Mesenchymal stem cell (in vitro differentiated cells and primary cell): Measurements from ENCODE around the gene MOV10L1.

Experiments used
- DNase-seq: peaks from one replicate; pipeline ENCODE4 v3.0.0-alpha.2; 2013
- H2AFZ ChIP-seq: one replicate; pipeline ENCODE4 v1.6.1; 2013; ENCODE audit warnings: low read depth, mild to moderate bottlenecking, control low read depth, inconsistent platforms, low read length, moderate library complexity
- H2AK5ac ChIP-seq: 2 replicates; pipeline ENCODE4 v1.6.1; 2013; ENCODE audit warnings: low read length, moderate library complexity, mild to moderate bottlenecking, inconsistent platforms; ENCODE audit not compliant: severe bottlenecking
- H2BK120ac ChIP-seq: one replicate; pipeline ENCODE4 v1.6.1; 2013; ENCODE audit warnings: low read depth, mild to moderate bottlenecking, inconsistent platforms, low read length, moderate library complexity
- H2BK12ac ChIP-seq, 2 experiments: one replicate each; pipeline ENCODE4 v1.6.1; 2013; ENCODE audit warnings: inconsistent platforms in 2 of 2, low read length in 2 of 2, mild to moderate bottlenecking in 2 of 2, moderate library complexity in 2 of 2, control low read depth in 1 of 2
- H2BK15ac ChIP-seq: one replicate; pipeline ENCODE4 v1.6.1; 2013; ENCODE audit warnings: mild to moderate bottlenecking, low read depth, inconsistent platforms; ENCODE audit not compliant: poor library complexity, severe bottlenecking
- H2BK5ac ChIP-seq: 2 replicates; pipeline ENCODE4 v1.6.1; 2013; ENCODE audit warnings: low read depth, mild to moderate bottlenecking, low read length, control low read depth, inconsistent platforms; ENCODE audit not compliant: poor library complexity, severe bottlenecking
- H3K14ac ChIP-seq, 2 experiments: one replicate each; pipeline ENCODE4 v1.6.1; 2013; ENCODE audit warnings: inconsistent platforms in 2 of 2, low read length in 2 of 2, control low read depth in 1 of 2, mild to moderate bottlenecking in 1 of 2, moderate library complexity in 1 of 2
- H3K18ac ChIP-seq, 2 experiments: one replicate each; pipeline ENCODE4 v1.6.1; 2013; ENCODE audit warnings: inconsistent platforms in 2 of 2, low read length in 2 of 2, control low read depth in 1 of 2, low read depth in 1 of 2, mild to moderate bottlenecking in 1 of 2
- H3K23ac ChIP-seq, 2 experiments: one replicate each; pipeline ENCODE4 v1.6.1; 2013; ENCODE audit warnings: inconsistent platforms in 2 of 2, low read length in 2 of 2, mild to moderate bottlenecking in 2 of 2, moderate library complexity in 2 of 2, control low read depth in 1 of 2
- H3K27ac ChIP-seq: 2 replicates; pipeline ENCODE4 v1.5.1; 2013; ENCODE audit warnings: mild to moderate bottlenecking, moderate library complexity, low read length, control low read depth, inconsistent platforms; ENCODE audit not compliant: poor library complexity, severe bottlenecking
- H3K27me3 ChIP-seq, 2 experiments: 2 replicates each; pipeline versions ENCODE4 v1.6.1 to v1.7.0; 2013; ENCODE audit warnings: low read length in 2 of 2, mild to moderate bottlenecking in 2 of 2, moderate library complexity in 2 of 2, control low read depth in 1 of 2, inconsistent platforms in 1 of 2; ENCODE audit not compliant: control insufficient read depth in 1 of 2, insufficient read depth in 1 of 2
- H3K36me3 ChIP-seq, 2 experiments: 2 replicates each; pipeline versions ENCODE4 v1.6.1 to v1.7.0; 2013; ENCODE audit warnings: low read length in 2 of 2, control low read depth in 1 of 2, inconsistent platforms in 1 of 2, low read depth in 1 of 2, mild to moderate bottlenecking in 1 of 2; ENCODE audit not compliant: insufficient read depth in 2 of 2, control insufficient read depth in 1 of 2
- H3K4ac ChIP-seq, 2 experiments: one replicate each; pipeline ENCODE4 v1.6.1; 2013; ENCODE audit warnings: inconsistent platforms in 2 of 2, low read length in 2 of 2, mild to moderate bottlenecking in 2 of 2, moderate library complexity in 2 of 2, control low read depth in 1 of 2, low read depth in 1 of 2
- H3K4me1 ChIP-seq: 2 replicates; pipeline ENCODE4 v1.6.1; 2013; ENCODE audit warnings: low read depth, low read length, control low read depth; ENCODE audit not compliant: control insufficient read depth, insufficient read depth
- H3K4me2 ChIP-seq: 2 replicates; pipeline ENCODE4 v1.6.1; 2013; ENCODE audit warnings: low read length, mild to moderate bottlenecking, inconsistent platforms; ENCODE audit not compliant: poor library complexity, severe bottlenecking
- H3K4me3 ChIP-seq, 2 experiments: 2 replicates each; pipeline versions ENCODE4 v1.5.1 to v1.7.0; 2013; ENCODE audit warnings: low read length in 2 of 2, mild to moderate bottlenecking in 2 of 2, control low read depth in 1 of 2, low read depth in 1 of 2; ENCODE audit not compliant: insufficient read depth in 1 of 2
- H3K79me1 ChIP-seq: replicated peaks from 2 replicates; pipeline ENCODE4 v1.6.1; 2013; ENCODE audit warnings: mild to moderate bottlenecking, control low read depth, low read length, inconsistent platforms; ENCODE audit not compliant: poor library complexity, severe bottlenecking
- H3K9ac ChIP-seq: 2 replicates; pipeline ENCODE4 v1.7.0; 2013; ENCODE audit warnings: mild to moderate bottlenecking, low read length, moderate library complexity
- H3K9me3 ChIP-seq: 2 replicates; pipeline ENCODE4 v1.7.0; 2013; ENCODE audit warnings: mild to moderate bottlenecking, low read length; ENCODE audit not compliant: control insufficient read depth
- H4K8ac ChIP-seq: one replicate; pipeline ENCODE4 v1.6.1; 2013; ENCODE audit warnings: inconsistent platforms, mild to moderate bottlenecking, low read length, moderate library complexity
- H4K91ac ChIP-seq: one replicate; pipeline ENCODE4 v1.6.1; 2013; ENCODE audit warnings: mild to moderate bottlenecking, low read length, inconsistent platforms
- WGBS: methylation state at CpG from one replicate; pipeline ENCODE4 v1.1.7; 2013; ENCODE audit warnings: mixed read lengths; 5-methylcytosine and 5-hydroxymethylcytosine counted together

MOV10L1 gene

DNA sequence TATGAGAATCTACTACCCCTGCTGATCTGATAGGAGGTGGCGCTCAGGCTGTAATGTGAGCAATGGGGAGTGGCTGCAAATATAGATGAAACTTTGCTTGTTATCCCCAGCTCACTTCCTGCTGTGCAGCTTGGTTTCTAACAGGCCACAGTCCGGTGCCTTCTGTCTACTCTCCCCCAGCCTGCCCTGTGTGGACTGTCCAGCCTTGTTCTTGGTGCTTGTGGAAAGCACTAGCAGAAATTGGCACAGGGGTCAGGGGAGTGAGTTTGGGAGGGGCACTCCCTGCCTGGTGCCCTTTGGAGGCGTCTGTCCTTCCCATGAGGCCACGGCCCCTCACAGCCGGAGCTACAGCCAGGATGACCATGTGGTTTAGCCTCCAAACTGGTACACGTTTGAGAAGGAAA, 14.3 kb downstream of the MOV10L1 start:
- Histone ChIP-seq H3K4me1 (no peaks in the 10 kb centered on the region), H3K4ac (no peak overlapping the region), H2AK5ac (no peak overlapping the region), H2BK120ac (no peak overlapping the region), H3K4me3 (no peak overlapping the region), H2BK12ac (peak overlapping the region in 1 of 2 experiments; percentile 61), H3K23ac (no peak overlapping the region), H3K9ac (no peak overlapping the region), H3K14ac (no peak overlapping the region), H2BK5ac (no peak overlapping the region), H3K4me2 (no peak overlapping the region), H3K36me3 (no peaks in the 10 kb centered on the region), H3K18ac (no peak overlapping the region), H3K27me3 (peaks cover 11 to 25% of the 10 kb centered on the region in 2 experiments), H3K79me1 (no peaks in the 10 kb centered on the region), H4K91ac (no peak overlapping the region), H4K8ac (no peak overlapping the region), H2AFZ (no peak overlapping the region), H3K9me3 (no peaks in the 10 kb centered on the region), H2BK15ac (no peak overlapping the region), H3K27ac (no peak overlapping the region)
- no peak for DNase-seq
- WGBS, result 83% methylated on average over 6 of the region's 6 CpGs

DNA sequence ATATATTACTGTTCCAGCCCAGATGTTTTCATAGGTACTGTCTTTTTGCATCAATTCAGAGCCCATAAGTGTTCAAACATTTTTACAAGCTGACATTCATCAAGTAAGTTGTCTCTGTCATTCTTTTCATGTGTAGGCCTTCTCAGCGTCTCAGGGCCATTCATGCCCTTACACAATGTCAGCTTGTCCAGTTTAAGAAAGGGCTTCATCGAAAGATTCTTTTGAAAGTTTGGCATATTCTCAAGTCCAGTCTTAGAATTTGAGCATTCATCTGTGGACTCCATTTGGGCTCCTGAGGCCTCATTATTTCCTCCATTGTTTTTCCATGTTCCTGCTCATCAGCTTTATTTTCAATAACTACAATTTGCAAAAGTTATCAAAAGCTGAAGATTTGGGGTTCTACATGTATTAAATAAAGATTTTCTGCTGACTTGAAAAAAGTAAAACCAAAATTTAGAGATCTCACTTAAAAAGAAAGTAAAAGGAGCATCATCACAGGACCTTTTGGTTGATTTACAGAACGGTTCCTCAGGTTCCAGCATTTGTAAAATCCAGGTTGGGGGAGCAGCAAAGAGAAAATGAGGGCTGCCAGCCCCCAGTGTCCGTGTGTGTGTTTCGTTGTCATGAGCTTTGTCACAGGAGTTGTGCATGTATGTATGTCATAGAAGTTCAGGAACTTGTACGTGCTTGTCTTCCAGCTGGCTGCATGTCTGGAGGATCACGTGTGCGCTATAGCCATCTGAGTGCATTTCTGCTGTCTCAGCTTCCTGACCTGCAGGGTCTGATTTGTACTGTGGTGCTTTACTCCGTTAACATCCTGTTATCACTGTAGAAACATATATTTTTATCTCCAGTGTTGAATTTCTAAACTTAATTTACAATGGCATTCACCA, 15.6 kb downstream of the MOV10L1 start:
- WGBS, result 81% methylated on average over 8 of the region's 9 CpGs
- H2BK120ac ChIP-seq, result no peak overlapping the region
- no peaks in the 10 kb centered on the region for H3K4me1 ChIP-seq
- peaks cover 11 to 22% of the 10 kb centered on the region in 2 experiments for H3K27me3 ChIP-seq
- H3K14ac ChIP-seq, result no peak overlapping the region
- no peak overlapping the region for H2BK5ac ChIP-seq
- no peaks in the 10 kb centered on the region for H3K9me3 ChIP-seq
- no peaks in the 10 kb centered on the region for H3K36me3 ChIP-seq
- H3K4me2 ChIP-seq, result no peak overlapping the region
- no peak overlapping the region for H4K91ac ChIP-seq
- peak overlapping the region in 1 of 2 experiments; percentile 7 for H3K4me3 ChIP-seq
- no peak overlapping the region for H2AFZ ChIP-seq
- no peaks in the 10 kb centered on the region for H3K79me1 ChIP-seq
- H3K27ac ChIP-seq, result no peak overlapping the region
- no peak overlapping the region for H3K4ac ChIP-seq
- no peak overlapping the region for H3K18ac ChIP-seq
- no peak overlapping the region for H3K9ac ChIP-seq
- peak overlapping the region; percentile 80 for H4K8ac ChIP-seq
- H2BK12ac ChIP-seq, result no peak overlapping the region
- peak; percentile 59 for DNase-seq
- no peak overlapping the region for H2BK15ac ChIP-seq
- no peak overlapping the region for H3K23ac ChIP-seq
- no peak overlapping the region for H2AK5ac ChIP-seq

DNA sequence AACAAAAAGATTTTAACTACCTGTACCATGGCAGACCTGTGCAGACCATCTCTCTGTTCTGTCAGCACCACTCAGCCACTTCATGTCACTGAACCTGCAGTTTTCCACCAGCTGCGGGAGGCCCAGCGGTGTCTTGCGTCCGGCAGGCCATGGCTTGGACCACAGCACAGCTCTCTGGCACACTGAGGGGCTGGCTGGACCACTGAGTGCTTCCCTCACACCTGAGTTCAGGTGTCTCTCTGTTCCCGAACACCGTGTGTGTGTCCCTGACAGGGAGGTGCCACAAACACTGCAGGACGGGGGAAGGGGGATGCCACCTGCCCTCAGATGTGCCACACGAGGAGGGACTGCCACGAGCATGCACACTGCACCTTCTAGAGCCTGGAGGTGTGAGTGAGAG, 17.7 kb downstream of the MOV10L1 start:
- no peak overlapping the region for H2AFZ ChIP-seq
- H3K79me1 ChIP-seq, result no peaks in the 10 kb centered on the region
- no peak overlapping the region for H2AK5ac ChIP-seq
- no peak overlapping the region for H4K8ac ChIP-seq
- no peaks in the 10 kb centered on the region for H3K9me3 ChIP-seq
- no peak overlapping the region for H2BK120ac ChIP-seq
- H3K36me3 ChIP-seq, result no peaks in the 10 kb centered on the region
- no peak overlapping the region for H3K27ac ChIP-seq
- H3K4ac ChIP-seq, result no peak overlapping the region
- no peak overlapping the region for H3K4me3 ChIP-seq
- H3K27me3 ChIP-seq, result peaks cover 8 to 21% of the 10 kb centered on the region in 2 experiments
- peaks cover 8% of the 10 kb centered on the region for H3K4me1 ChIP-seq
- no peak for DNase-seq
- peak overlapping the region; percentile 2 for H4K91ac ChIP-seq
- H2BK15ac ChIP-seq, result no peak overlapping the region
- no peak overlapping the region for H2BK12ac ChIP-seq
- 92% methylated on average over 9 of the region's 9 CpGs for WGBS
- H3K9ac ChIP-seq, result no peak overlapping the region
- H2BK5ac ChIP-seq, result no peak overlapping the region
- no peak overlapping the region for H3K4me2 ChIP-seq
- H3K18ac ChIP-seq, result no peak overlapping the region
- H3K14ac ChIP-seq, result no peak overlapping the region
- no peak overlapping the region for H3K23ac ChIP-seq

DNA sequence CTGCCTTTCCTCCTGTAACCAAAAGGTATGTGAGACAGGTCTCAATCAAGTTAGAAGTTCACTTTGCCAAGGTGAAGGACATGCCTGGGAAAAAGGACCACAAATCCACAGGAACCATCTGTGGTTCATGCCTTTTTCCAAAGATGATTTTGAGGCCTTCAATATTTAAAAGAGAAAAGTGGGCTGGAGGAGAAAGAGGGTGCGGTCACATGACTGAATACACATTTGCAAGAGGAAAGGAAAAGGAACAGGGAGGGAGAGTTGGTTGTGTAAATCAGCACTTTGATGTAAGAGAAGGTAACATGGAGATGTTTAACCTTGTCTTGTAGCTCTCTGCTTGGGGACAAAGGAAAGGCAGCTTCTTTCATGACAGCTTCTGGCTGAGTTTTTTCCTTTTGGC, 21.2 kb downstream of the MOV10L1 start:
- no peak for DNase-seq
- no peak overlapping the region for H3K4ac ChIP-seq
- H3K36me3 ChIP-seq, result no peaks in the 10 kb centered on the region
- H3K27ac ChIP-seq, result no peak overlapping the region
- peak overlapping the region; percentile 12 for H2BK15ac ChIP-seq
- no peak overlapping the region for H3K18ac ChIP-seq
- no peak overlapping the region for H2BK120ac ChIP-seq
- H3K4me3 ChIP-seq, result no peak overlapping the region
- H3K79me1 ChIP-seq, result no peaks in the 10 kb centered on the region
- no peak overlapping the region for H3K4me2 ChIP-seq
- WGBS, result 100% methylated on average over 1 of the region's 1 CpG
- H3K4me1 ChIP-seq, result peaks cover 19% of the 10 kb centered on the region
- no peaks in the 10 kb centered on the region for H3K9me3 ChIP-seq
- no peak overlapping the region for H4K8ac ChIP-seq
- no peak overlapping the region for H2AK5ac ChIP-seq
- H4K91ac ChIP-seq, result no peak overlapping the region
- peak overlapping the region in 1 of 2 experiments; percentile 1 for H2BK12ac ChIP-seq
- no peak overlapping the region for H2AFZ ChIP-seq
- peaks cover 4 to 14% of the 10 kb centered on the region in 2 experiments for H3K27me3 ChIP-seq
- no peak overlapping the region for H3K14ac ChIP-seq
- no peak overlapping the region for H3K23ac ChIP-seq
- no peak overlapping the region for H3K9ac ChIP-seq
- H2BK5ac ChIP-seq, result no peak overlapping the region
